ENCODE results near the gene ASB2. TPM values are rescaled to one million over a fixed set of nuclear protein-coding genes. Genes with fewer than 3 reads are reported as not detected.

ASB2 gene
- total RNA-seq, 1 experiment from 2014 or later = 0.35 TPM

GRCh38 chr14:93969082-93969828, 7.1 kb downstream of the ASB2 start:
- Mint-ChIP-seq H3K9me3 (no peaks in the 10 kb centered on the region), H3K4me1 (peaks cover 0 to 4% of the 10 kb centered on the region in 2 experiments; a peak in 2 of 4 replicates), H3K27ac (no peak overlapping the region), H3K4me3 (no peak overlapping the region), H3K36me3 (ENCODE audit: insufficient read depth in 1 of 3, low read depth in 3 of 3) (no peaks in the 10 kb centered on the region), H3K27me3 (ENCODE audit: low read depth) (no peaks in the 10 kb centered on the region; the same call in 1 of the 2 replicates)
- no peak overlapping the region for H2AFZ ChIP-seq (ENCODE audit: low read length)
- no peak overlapping the region for H3K14ac ChIP-seq (ENCODE audit: insufficient read depth, low read length)
- no peak overlapping the region for H3K27ac ChIP-seq (ENCODE audit: insufficient read length, low read depth, low read length)
- no peak overlapping the region for H2BK15ac ChIP-seq (ENCODE audit: low read depth, low read length)
- H3K79me2 ChIP-seq (ENCODE audit: insufficient read depth, low read length) = no peaks in the 10 kb centered on the region
- no peak overlapping the region for H3K4ac ChIP-seq (ENCODE audit: low read depth, low read length)
- no peak overlapping the region for H4K5ac ChIP-seq (ENCODE audit: insufficient read length, low read depth, low read length)
- no peak overlapping the region for H3K23ac ChIP-seq (ENCODE audit: insufficient read length, low read depth, low read length)
- no peak overlapping the region for H3K9ac ChIP-seq (ENCODE audit: extremely low read depth, insufficient read length, low read length)
- no CpG with 5 or more reads among the region's 12 CpGs for WGBS (ENCODE audit: extremely low coverage, insufficient read length, low lambda C conversion rate)
- H3K4me2 ChIP-seq (ENCODE audit: insufficient read depth, insufficient read length, low read length) = no peak overlapping the region
- H4K8ac ChIP-seq (replicated peaks; ENCODE audit: insufficient read length, low read depth, low read length) = no peak overlapping the region
- no peaks in the 10 kb centered on the region for H3K9me3 ChIP-seq (ENCODE audit: control insufficient read depth, low read depth, low read length)
- no peaks in the 10 kb centered on the region for H3K79me1 ChIP-seq (ENCODE audit: insufficient read depth, low read depth, low read length, poor library complexity, severe bottlenecking)
- no peak for TF ChIP-seq CTCF (conservative IDR thresholded peaks at IDR 0.05)
- H3T11ph ChIP-seq (ENCODE audit: low read length) = no peak overlapping the region
- H2BK12ac ChIP-seq (ENCODE audit: insufficient read length, low read depth, low read length) = no peak overlapping the region
- no peak overlapping the region for H4K91ac ChIP-seq (ENCODE audit: insufficient read length, low read depth, low read length)
- H3K56ac ChIP-seq (ENCODE audit: insufficient read length, low read depth, low read length) = no peak overlapping the region
- DNase-seq = no peak
- H3K18ac ChIP-seq (ENCODE audit: insufficient read length, low read depth, low read length) = no peak overlapping the region
- no peak overlapping the region for H2AK5ac ChIP-seq (ENCODE audit: insufficient read length, low read length)
- no peaks in the 10 kb centered on the region for H3K27me3 ChIP-seq (ENCODE audit: insufficient read depth, low read length)
- peaks cover 2% of the 10 kb centered on the region for H4K20me1 ChIP-seq (ENCODE audit: control insufficient read depth, insufficient read depth, insufficient read length)
- H2BK20ac ChIP-seq (ENCODE audit: low read depth, low read length, poor library complexity, severe bottlenecking) = no peak overlapping the region
- no peak overlapping the region for H2BK5ac ChIP-seq (ENCODE audit: insufficient read length, low read length)
- no peaks in the 10 kb centered on the region for H3K23me2 ChIP-seq (ENCODE audit: insufficient read length, low read depth, low read length, poor library complexity, severe bottlenecking)
- no peaks in the 10 kb centered on the region for H3K4me1 ChIP-seq (ENCODE audit: insufficient read depth, low read length)
- H2BK120ac ChIP-seq (ENCODE audit: low read depth, low read length, poor library complexity, severe bottlenecking) = no peak overlapping the region
